Cardiac fibroblast (primary cell): ENCODE measurements around the gene AKR1A1.

Source experiments
- DNase-seq, 2 donors: peaks; one replicate each; pipeline versions ENCODE4 v3.0.0 to v3.0.0-alpha.2; 2010; ENCODE audit warnings: low read depth in 2 of 2
- H3K4me3 ChIP-seq, 2 donors: replicated peaks in 1 of 2; 1 replicate in 1 of 2; 2 replicates in 1 of 2; pipeline ENCODE4 v1.5.1; 2011; ENCODE audit warnings: low read depth in 2 of 2, low read length in 2 of 2, mild to moderate bottlenecking in 2 of 2, moderate library complexity in 1 of 2
- CTCF ChIP-seq: IDR thresholded peaks from one replicate; pipeline ENCODE4 v1.5.1; 2011; ENCODE audit warnings: low read depth, mild to moderate bottlenecking, low read length, inconsistent platforms

The AKR1A1 gene

GRCh38 chr1:45531873-45532272 is 18.8 kb upstream of the AKR1A1 start:
- TF ChIP-seq CTCF, result no peak
- no peak for DNase-seq

DNA sequence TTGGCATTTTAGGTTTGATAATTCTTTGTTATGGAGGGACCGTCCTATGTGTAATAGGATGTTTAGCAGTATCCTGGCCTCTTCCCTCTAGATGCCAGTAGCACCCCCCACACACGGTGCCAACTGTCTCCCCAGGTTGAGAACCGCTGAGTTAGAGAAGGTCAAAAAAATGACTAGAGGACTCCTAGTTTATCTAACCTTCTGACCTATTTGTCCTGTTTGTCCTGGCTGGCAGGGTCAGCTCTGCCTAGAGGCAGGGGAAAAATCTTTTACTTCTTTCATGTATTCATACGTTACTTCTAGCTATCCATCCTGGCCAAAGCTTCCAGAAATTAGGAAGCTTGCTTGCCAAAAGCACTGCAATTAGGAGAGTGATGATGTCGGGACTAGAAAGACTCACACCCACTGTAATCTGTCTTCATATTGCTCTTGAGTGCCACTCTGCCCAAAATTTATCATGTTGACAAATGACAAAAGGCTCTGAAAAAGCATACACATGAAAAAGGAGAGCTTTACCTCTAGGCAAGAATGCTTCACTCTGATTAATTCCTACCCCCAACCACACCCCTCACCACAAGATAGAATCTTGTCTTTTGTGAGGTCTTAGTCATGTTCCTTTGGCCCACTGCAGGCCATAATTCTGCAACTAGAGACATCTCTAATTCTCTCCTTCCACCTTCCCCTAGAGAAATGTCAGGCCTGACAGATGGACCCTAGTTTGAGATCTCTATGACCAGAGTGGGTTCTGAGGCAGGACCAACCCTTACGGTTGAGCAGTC is 14.4 kb upstream of the AKR1A1 start:
- no peak for DNase-seq

More at GRCh38 chr1:45531873-45532272, 18.8 kb upstream of the AKR1A1 start:
- H3K4me3 ChIP-seq, result no peak overlapping the region

GRCh38 chr1:45536886-45537285 is 13.7 kb upstream of the AKR1A1 start:
- no peak for TF ChIP-seq CTCF
- H3K4me3 ChIP-seq, result no peak overlapping the region
- DNase-seq, result no peak

More for the DNA sequence above, 14.4 kb upstream of the AKR1A1 start:
- no peak for TF ChIP-seq CTCF
- H3K4me3 ChIP-seq, result no peak overlapping the region

- no peak overlapping the region for H3K4me3 ChIP-seq
- DNase-seq, result no peak
- no peak for TF ChIP-seq CTCF
Observed at GRCh38 chr1:45541193-45541592, 9.4 kb upstream of the AKR1A1 start.

DNA sequence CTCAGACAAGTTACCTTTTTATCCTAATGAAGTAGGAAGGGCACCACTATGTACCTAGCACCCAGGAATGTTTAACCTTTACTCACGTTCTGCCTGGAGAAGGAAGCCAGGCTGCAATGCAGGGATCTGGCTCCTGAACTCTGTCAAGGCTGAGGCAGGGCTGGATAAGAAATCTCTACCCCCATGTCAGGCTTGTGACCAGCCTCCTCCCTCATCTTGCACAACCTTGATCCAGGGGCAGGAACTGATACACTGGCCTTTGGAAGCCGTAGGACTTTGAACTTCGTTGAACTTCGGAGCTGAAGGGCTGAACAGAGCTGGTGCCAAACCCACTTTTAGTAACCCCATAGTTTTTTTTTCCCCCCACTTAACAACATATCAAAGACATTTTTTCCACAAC is 8.0 kb upstream of the AKR1A1 start:
- TF ChIP-seq CTCF, result no peak
- no peak for DNase-seq

DNA sequence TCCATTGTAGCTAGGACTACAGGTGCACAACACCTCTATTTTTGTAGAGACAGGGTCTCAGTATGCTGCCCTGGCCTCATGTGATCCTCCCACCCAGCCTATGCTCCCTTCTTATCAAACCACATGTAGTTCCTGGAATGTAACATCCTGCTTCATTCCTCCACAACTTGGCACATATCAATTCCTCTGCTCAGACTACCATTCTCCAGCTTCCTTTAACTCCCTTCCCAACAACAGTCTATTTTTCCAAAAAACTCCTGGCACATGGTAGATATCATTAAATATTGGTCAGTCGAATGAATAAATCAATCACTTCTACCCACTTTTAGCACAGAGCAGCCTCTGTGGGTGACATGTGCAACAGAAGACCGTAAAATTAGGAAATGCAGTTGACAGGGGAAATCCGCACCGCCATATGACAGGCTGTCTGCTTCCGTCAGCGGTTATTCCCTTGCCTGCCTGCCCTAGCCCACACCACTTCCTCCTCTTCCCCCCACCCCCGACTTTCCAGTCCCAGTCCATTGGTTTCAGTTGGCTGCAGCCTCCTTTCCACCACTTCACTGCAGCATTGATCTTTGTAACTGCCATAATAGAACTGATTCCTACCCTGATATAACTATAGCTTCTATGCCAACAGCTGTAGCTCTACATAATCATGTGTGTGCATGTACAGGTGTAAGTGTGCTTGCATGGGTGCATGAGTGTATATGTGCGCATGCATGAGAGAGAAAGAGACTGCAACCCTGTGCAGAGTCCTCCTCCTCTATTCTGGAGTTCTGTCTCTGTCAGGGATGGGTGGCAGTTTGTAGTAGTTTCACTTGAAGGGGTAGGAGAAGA is 6.8 kb upstream of the AKR1A1 start:
- DNase-seq, result peak; percentile 25 to 42
- no peak for TF ChIP-seq CTCF
- H3K4me3 ChIP-seq, result no peak overlapping the region

More for the DNA sequence above, 8.0 kb upstream of the AKR1A1 start:
- no peak overlapping the region for H3K4me3 ChIP-seq
